T-helper 2 cell (primary cell): Measurements from ENCODE around the gene KIF1A.
"Not testable (repeated sequence)": the region's sequence is repeated elsewhere in the genome, so short reads cannot be mapped to it uniquely, and the experiment has no call there.

Source experiments
- DNase-seq, 5 experiments: peaks; one replicate each; pipeline versions ENCODE4 v3.0.0 to v3.0.0-alpha.2; 2012 to 2022

The KIF1A gene

GRCh38 chr2:240683329-240683979 is 136.6 kb downstream of the KIF1A start:
- not testable (repeated sequence) for DNase-seq

GRCh38 chr2:240682431-240683224 is 137.4 kb downstream of the KIF1A start, which contains the start of gene AQP12B:
Gene AQP12B, minus strand, starts transcription at chr2:240682885. Its CDS starts 48 bp downstream, at chr2:240682837.
- not testable (repeated sequence) for DNase-seq

DNA sequence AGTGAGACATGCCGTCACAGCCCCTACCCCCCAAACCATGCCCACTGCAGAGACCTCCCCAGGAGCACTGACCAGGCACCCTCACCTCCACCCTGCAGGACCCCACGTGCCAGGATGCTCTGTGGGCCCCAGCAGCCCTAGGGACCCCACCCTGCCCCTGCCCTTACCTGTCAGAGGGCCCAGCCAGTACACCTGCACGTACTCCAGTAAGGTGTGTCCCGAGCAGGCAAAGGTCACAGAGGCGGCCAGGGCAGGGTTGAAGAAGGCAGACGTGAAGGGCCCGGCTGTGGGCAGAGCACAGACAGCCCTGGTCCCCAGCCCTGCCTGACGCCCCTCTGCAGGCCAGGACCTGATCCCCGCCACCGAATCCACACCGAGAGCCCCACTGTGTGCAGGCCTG is 139.8 kb downstream of the KIF1A start:
- DNase-seq: not testable (repeated sequence)

- not testable (repeated sequence) for DNase-seq
Observed at GRCh38 chr2:240678909-240679308, 141.1 kb downstream of the KIF1A start.

- not testable (repeated sequence) for DNase-seq
Observed at GRCh38 chr2:240678043-240678442, 142.0 kb downstream of the KIF1A start.

DNA sequence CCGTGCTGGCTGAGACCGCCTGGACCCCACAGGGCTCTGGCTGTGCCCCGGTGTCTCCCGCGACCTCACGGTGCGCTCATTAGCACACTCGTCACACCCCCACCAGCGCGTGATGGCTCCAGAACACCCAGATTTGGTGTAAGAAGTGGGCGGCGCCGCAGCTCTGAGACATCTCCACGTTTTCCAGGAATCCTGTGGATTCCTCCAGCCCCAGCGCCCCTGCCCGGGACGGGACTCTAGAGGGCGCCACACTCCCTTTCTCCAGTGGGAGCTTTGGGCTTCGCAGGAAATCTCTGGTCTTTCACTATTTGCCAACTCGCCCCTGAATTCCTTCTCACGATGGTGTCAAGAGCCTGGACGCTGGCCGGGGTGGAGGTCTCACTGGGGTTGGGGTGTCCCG is 144.7 kb downstream of the KIF1A start:
- not testable (repeated sequence) for DNase-seq

GRCh38 chr2:240674461-240675184 is 145.4 kb downstream of the KIF1A start:
- DNase-seq: not testable (repeated sequence)

DNA sequence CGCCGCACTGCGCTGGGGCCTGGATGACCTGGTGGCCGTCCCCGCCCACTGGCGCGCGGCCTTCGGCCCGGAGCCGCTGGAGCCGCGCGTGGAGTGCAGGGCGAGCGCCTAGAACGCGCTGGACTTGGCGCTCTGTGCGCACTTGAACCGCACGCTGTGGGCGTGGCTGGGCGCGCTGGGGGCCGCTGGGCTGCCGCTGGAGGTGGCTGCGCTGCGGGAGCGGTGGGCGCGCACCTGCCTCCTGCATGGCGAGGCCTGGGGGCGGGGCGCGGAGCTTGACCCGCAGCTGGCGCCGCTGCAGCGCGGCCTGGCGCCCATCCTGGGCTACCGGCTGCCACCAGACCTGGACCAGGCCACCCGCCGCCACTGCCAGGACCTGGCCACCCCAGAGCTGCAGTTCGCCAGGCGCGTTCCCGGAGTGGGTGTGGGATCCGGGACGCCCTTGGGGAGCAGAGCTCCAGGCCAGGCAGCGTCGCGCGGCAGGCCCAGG is 147.3 kb downstream of the KIF1A start:
- no peak for DNase-seq

GRCh38 chr2:240672076-240672700 is 147.8 kb downstream of the KIF1A start:
- no peak for DNase-seq

DNA sequence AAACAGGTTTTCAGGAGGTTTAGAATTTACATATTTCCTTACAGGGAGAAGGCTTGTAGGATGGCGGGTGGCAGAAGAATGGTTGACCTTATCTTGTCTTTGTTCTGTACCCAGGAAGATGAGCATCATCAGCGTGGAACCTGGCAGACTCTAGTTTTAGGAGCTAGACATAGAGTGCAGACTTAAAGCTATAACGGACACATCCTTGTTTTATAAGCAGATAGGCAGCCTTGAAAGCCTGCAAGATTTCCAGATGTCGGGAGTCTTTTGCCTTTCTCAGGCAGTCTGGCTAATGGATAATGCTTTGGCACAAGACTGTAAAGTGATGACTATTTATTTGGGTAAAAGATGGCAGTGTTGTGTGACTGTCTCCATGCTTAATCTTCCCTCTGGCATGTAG is 149.1 kb downstream of the KIF1A start:
- no peak for DNase-seq

DNA sequence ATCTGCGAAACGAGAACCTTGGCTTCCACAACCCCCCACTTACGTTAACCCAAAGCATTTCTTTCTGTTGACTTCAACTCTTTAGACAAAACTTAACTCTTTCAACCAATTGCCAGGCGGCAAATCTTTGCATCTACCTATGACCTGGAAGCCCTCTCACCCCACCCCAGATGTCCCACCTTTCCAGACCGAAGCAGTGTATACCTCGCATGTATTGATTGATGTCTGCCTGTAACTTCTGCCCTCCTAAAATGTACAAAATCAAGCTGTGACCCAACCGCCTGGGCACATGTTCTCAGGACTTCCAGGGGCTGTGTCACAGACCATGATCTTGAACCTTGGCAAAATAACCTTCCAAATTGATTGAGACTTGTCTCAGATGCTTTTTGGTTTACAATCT is 149.6 kb downstream of the KIF1A start:
- no peak for DNase-seq

DNA sequence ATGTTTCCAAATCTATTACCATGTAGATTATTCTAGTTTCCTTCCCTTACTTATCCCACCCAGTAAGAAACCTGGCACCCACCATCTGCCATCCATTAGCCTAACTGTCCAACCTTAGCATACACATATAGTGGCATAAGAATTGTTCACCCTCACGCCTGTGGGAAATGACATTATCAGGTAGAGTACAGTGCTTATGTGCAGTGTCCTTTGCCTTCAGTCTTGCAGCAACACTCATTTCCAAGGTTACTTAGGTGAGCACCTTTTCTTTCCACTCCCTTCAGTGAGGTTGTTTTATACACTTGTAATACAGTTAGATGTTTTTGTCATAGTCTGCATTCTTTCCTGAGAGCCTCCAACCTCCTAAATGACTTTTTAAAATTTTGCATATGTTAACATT is 155.4 kb downstream of the KIF1A start:
- DNase-seq: no peak
